ENCODE results near the gene RRP1.

RRP1 gene

DNA sequence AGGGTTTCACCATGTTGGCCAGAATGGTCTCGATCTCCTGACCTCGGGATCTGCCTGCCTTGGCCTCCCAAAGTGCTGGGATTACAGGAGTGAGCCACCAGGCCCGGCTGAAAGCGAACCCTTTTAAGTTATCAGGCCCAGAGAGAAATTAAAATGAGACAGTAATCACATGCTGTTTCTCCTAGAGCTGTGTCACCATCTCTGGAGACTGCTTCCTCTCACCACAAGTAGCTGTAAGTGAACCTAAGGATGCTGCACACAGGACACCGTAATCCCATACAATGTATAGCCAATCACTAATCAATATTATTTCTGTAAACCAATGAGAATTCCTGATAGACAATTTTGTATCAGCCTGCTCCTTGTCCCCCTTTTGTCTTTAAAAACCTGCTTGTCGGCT lies 7.5 kb upstream of the RRP1 start:
- Histone ChIP-seq H3K4me1 (ENCODE audit: insufficient read depth, poor library complexity, severe bottlenecking) (peaks cover 18% of the 10 kb centered on the region), H3K9me3 (ENCODE audit: severe bottlenecking) (no peaks in the 10 kb centered on the region), H3K27ac (ENCODE audit: poor library complexity, severe bottlenecking) (no peak overlapping the region), H3K36me3 (ENCODE audit: low read depth) (no peaks in the 10 kb centered on the region), H3K4me3 (ENCODE audit: severe bottlenecking) (no peak overlapping the region), H3K27me3 (ENCODE audit: insufficient read depth, poor library complexity, severe bottlenecking) (no peaks in the 10 kb centered on the region)
- ATAC-seq (ENCODE audit: low read depth) (no peak), DNase-seq (ENCODE audit: low spot score) (no peak)
- no peak for TF ChIP-seq CTCF (IDR thresholded peaks at IDR 0.05; ENCODE audit: poor library complexity, severe bottlenecking)

- Histone ChIP-seq H3K9me3 (ENCODE audit: severe bottlenecking) (no peaks in the 10 kb centered on the region), H3K36me3 (ENCODE audit: low read depth) (no peaks in the 10 kb centered on the region), H3K27me3 (ENCODE audit: insufficient read depth, poor library complexity, severe bottlenecking) (no peaks in the 10 kb centered on the region), H3K27ac (ENCODE audit: poor library complexity, severe bottlenecking) (no peak overlapping the region), H3K4me1 (ENCODE audit: insufficient read depth, poor library complexity, severe bottlenecking) (peaks cover 18% of the 10 kb centered on the region), H3K4me3 (ENCODE audit: severe bottlenecking) (no peak overlapping the region)
- ATAC-seq (ENCODE audit: low read depth) (peak; percentile 54; the same call in 2 of the 3 replicates), DNase-seq (ENCODE audit: low spot score) (no peak)
- no peak for TF ChIP-seq CTCF (IDR thresholded peaks at IDR 0.05; ENCODE audit: poor library complexity, severe bottlenecking)
Measured at GRCh38 chr21:43782431-43783097, 6.8 kb upstream of the RRP1 start.

DNA sequence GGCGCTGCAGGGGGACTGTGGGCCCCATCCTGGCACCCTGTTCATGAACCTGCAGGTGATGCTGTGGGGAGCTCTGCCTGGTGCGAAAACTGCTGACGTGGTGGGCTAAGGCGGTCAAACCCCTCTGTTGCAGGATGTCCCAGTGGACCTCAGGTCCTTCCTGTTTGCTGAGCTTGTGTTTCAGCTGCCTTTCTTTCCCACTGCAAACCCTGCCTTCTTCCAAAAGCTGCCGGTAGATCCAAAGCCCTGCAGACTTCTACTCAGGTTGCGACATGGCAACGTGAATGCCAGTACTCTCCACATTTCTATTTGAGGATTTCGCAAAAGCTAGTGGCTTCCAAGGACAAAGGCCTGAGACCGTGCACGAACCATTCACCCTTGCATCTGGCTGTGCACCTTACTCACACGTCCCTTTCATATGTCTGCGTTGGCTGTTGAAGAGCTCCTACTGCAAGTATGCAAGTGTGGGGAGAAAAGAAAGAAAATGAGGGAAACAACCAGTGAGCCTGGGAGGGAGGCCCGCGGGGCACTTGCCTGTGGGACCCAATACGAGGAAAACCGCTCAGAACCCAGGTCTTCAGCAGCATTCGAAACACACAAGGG lies 6.2 kb upstream of the RRP1 start:
- no peak for TF ChIP-seq CTCF (IDR thresholded peaks at IDR 0.05; ENCODE audit: poor library complexity, severe bottlenecking)
- no peaks in the 10 kb centered on the region for H3K9me3 ChIP-seq (ENCODE audit: severe bottlenecking)
- H3K36me3 ChIP-seq (ENCODE audit: low read depth): no peaks in the 10 kb centered on the region
- no peak overlapping the region for H3K27ac ChIP-seq (ENCODE audit: poor library complexity, severe bottlenecking)
- H3K4me3 ChIP-seq (ENCODE audit: severe bottlenecking): no peak overlapping the region
- peaks cover 18% of the 10 kb centered on the region for H3K4me1 ChIP-seq (ENCODE audit: insufficient read depth, poor library complexity, severe bottlenecking)
- H3K27me3 ChIP-seq (ENCODE audit: insufficient read depth, poor library complexity, severe bottlenecking): no peaks in the 10 kb centered on the region
- 0 out of 3 replicates have a peak, but pooled peaks have one; percentile 13 for ATAC-seq (ENCODE audit: low read depth)
- no peak for DNase-seq (ENCODE audit: low spot score)

GRCh38 chr21:43785134-43785533 lies 4.2 kb upstream of the RRP1 start:
- ATAC-seq (ENCODE audit: low read depth) (no peak), DNase-seq (ENCODE audit: low spot score) (no peak)
- Histone ChIP-seq H3K9me3 (ENCODE audit: severe bottlenecking) (no peaks in the 10 kb centered on the region), H3K4me1 (ENCODE audit: insufficient read depth, poor library complexity, severe bottlenecking) (peaks cover 18% of the 10 kb centered on the region), H3K27ac (ENCODE audit: poor library complexity, severe bottlenecking) (no peak overlapping the region), H3K27me3 (ENCODE audit: insufficient read depth, poor library complexity, severe bottlenecking) (no peaks in the 10 kb centered on the region), H3K36me3 (ENCODE audit: low read depth) (peaks cover under 1% of the 10 kb centered on the region; the same call in 1 of the 2 replicates), H3K4me3 (ENCODE audit: severe bottlenecking) (no peak overlapping the region)
- TF ChIP-seq CTCF (IDR thresholded peaks at IDR 0.05; ENCODE audit: poor library complexity, severe bottlenecking): no peak

DNA sequence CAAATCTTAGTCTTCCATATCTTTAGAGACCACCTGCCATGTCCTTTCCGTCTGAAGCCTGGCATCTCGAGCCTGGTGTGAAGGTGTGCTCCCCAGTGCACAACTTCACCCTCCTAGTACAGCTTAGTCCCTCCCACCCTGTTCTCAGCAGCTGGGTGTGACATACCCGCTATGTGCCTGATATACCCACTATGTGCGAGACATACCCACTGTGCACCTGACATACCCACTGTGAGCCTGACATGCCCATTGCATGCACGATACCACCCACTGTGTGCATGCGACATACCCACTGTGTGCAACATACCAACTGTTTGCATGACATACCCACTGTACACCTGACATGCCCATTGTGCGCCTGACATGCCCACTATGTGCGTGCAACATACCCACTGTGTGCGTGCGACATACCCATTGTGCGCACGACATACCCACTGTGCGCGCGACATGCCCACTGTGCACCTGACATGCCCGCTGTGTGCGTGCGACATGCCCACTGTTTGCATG lies 3.0 kb upstream of the RRP1 start:
- Histone ChIP-seq H3K36me3 (ENCODE audit: low read depth) (peaks cover 13% of the 10 kb centered on the region), H3K27me3 (ENCODE audit: insufficient read depth, poor library complexity, severe bottlenecking) (no peaks in the 10 kb centered on the region), H3K4me3 (ENCODE audit: severe bottlenecking) (no peak overlapping the region), H3K27ac (ENCODE audit: poor library complexity, severe bottlenecking) (no peak overlapping the region), H3K9me3 (ENCODE audit: severe bottlenecking) (no peaks in the 10 kb centered on the region), H3K4me1 (ENCODE audit: insufficient read depth, poor library complexity, severe bottlenecking) (peaks cover 15% of the 10 kb centered on the region)
- TF ChIP-seq CTCF (IDR thresholded peaks at IDR 0.05; ENCODE audit: poor library complexity, severe bottlenecking): no peak
- ATAC-seq (ENCODE audit: low read depth) (no peak), DNase-seq (ENCODE audit: low spot score) (no peak)
